HG02938 (cell line): ENCODE measurements around the gene ATP8A2.
"Not testable (repeated sequence)": the region's sequence is repeated elsewhere in the genome, so short reads cannot be mapped to it uniquely, and the experiment has no call there.

Source experiments
- ATAC-seq: cut with Tn5 transposase; IDR thresholded peaks from one replicate; pipeline ENCODE4 v1.9.1; 2021; ENCODE audit warnings: mild to moderate bottlenecking, moderate library complexity; ENCODE audit not compliant: unreplicated experiment

ATP8A2 gene

GRCh38 chr13:26053418-26053980, 681.7 kb downstream of the ATP8A2 start:
- ATAC-seq, result no peak

GRCh38 chr13:26054896-26055295, 683.1 kb downstream of the ATP8A2 start:
- ATAC-seq, result no peak

- ATAC-seq, result no peak
These were observed 686.9 kb downstream of the ATP8A2 start for GRCh38 chr13:26058704-26059103.

GRCh38 chr13:26060357-26060756, 688.6 kb downstream of the ATP8A2 start:
- ATAC-seq, result no peak

- ATAC-seq, result no peak
These were observed 689.5 kb downstream of the ATP8A2 start for GRCh38 chr13:26061256-26061655.

- ATAC-seq, result no peak
These were observed 690.2 kb downstream of the ATP8A2 start for GRCh38 chr13:26061947-26062346.

GRCh38 chr13:26062853-26063444, 691.2 kb downstream of the ATP8A2 start:
- ATAC-seq, result no peak

- not testable (repeated sequence) for ATAC-seq
These were observed 694.7 kb downstream of the ATP8A2 start for GRCh38 chr13:26066492-26066891.

- no peak for ATAC-seq
These were observed 695.8 kb downstream of the ATP8A2 start for GRCh38 chr13:26067601-26068000.

GRCh38 chr13:26068372-26068771, 696.6 kb downstream of the ATP8A2 start:
- ATAC-seq, result not testable (repeated sequence)

- not testable (repeated sequence) for ATAC-seq
These were observed 697.9 kb downstream of the ATP8A2 start for GRCh38 chr13:26069642-26070041.

- no peak for ATAC-seq
These were observed 699.9 kb downstream of the ATP8A2 start for GRCh38 chr13:26071691-26072090.

- ATAC-seq, result not testable (repeated sequence)
These were observed 700.6 kb downstream of the ATP8A2 start for GRCh38 chr13:26072335-26072734.

- ATAC-seq, result no peak
These were observed 702.9 kb downstream of the ATP8A2 start for GRCh38 chr13:26074706-26075105.
